Testis (tissue), 3 donors: Measurements from ENCODE around the gene INTS13. TPM values are rescaled to one million over a fixed set of nuclear protein-coding genes. Genes with fewer than 3 reads are reported as not detected.

Experiments
- DNase-seq: peaks from one replicate; pipeline ENCODE4 v3.0.0-alpha.2; 2019
- H3K27ac ChIP-seq, 2 donors: fragments of 200-600 bp; sonication (generic); one replicate each; pipeline ENCODE4 v1.5.1; 2019
- H3K27me3 ChIP-seq: fragments of 200-600 bp; sonication (generic); one replicate; pipeline ENCODE4 v1.5.1; 2019
- H3K36me3 ChIP-seq: fragments of 200-600 bp; sonication (generic); one replicate; pipeline ENCODE4 v1.5.1; 2017; ENCODE audit warnings: low read depth; ENCODE audit errors: missing control alignments
- H3K4me1 ChIP-seq: fragments of 200-600 bp; sonication (generic); one replicate; pipeline ENCODE4 v1.5.1; 2019
- H3K4me3 ChIP-seq, 2 donors: fragments of 200-600 bp; sonication (generic); one replicate each; pipeline ENCODE4 v1.5.1; 2017 to 2019
- H3K9me3 ChIP-seq: fragments of 200-600 bp; sonication (generic); one replicate; pipeline ENCODE4 v1.5.1; 2017
- POLR2A ChIP-seq: fragments of 450-650 bp; IDR thresholded peaks from one replicate; pipeline ENCODE4 v1.6.1; 2017; ENCODE audit warnings: antibody characterized with exemption, mild to moderate bottlenecking, moderate library complexity
- WGBS, 2 donors: methylation state at CpG; one replicate each; pipeline ENCODE4 v1.1.5; 2018; 5-methylcytosine and 5-hydroxymethylcytosine counted together
- intact Hi-C: fragments of 100-400 bp; cut with DNase I; formaldehyde crosslinking; loops from one replicate; pipeline ENCODE4 v1.15.1; 2023; ENCODE audit warnings: low total_unique reads
- polyA plus RNA-seq: library from polyadenylated mRNA; stranded (reverse); fragments of 350-450 nt; fragmentation: Illumina TruSeq; extraction: RNeasy Lipid Tissue Mini Kit (QIAGEN cat#74804); gene quantifications from one replicate; pipeline ENCODE4 v1.2.3, GENCODE V29; 2014; ENCODE audit warnings: low read depth, low replicate concordance; ENCODE audit not compliant: insufficient read depth
- total RNA-seq, 2 donors: library from RNA; depleted of rRNA; stranded (reverse); fragments of >200 nt; gene quantifications; one replicate each; pipeline ENCODE4 v1.2.3, GENCODE V29; 2016
- TF ChIP-seq, protein P1 (sequence below), 3 experiments: fragments of 450-650 bp in 2 of 3; fragments of 200-600 bp in 1 of 3; sonication (generic) in 1 of 3; IDR thresholded peaks; one replicate each; pipeline ENCODE4 v1.5.1; 2016 to 2019; ENCODE audit warnings: antibody characterized with exemption in 3 of 3, mild to moderate bottlenecking in 2 of 3, moderate library complexity in 1 of 3

INTS13 gene
- total and polyA plus RNA-seq, 3 donors from 2014 or later = 18.2 to 25.2 (median 20.1) TPM

DNA sequence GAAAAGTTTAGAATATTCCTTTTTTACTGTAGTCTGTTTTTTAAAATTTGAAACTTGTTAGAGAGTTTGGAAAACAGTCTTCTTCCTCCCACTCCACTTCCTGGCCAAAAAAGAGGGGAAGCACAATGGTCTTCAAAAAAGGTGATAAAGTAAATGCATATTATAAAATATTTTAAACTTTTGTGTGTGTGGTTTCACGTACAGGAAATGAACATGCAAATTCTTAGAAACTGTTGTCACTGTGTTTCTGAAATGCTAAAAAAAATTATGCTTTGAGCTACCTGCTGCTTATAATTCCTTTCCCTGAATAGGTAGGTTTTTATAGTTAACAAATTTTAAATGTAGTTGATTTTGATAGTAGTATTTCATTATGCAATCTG, 3.4 kb upstream of the INTS13 start:
- no peaks in the 10 kb centered on the region for H3K36me3 ChIP-seq
- WGBS, 2 donors = 22 to 25% methylated on average over 1 of the region's 1 CpG
- H3K27me3 ChIP-seq = no peaks in the 10 kb centered on the region
- H3K4me3 ChIP-seq = no peak overlapping the region
- H3K27ac ChIP-seq = peak overlapping the region; percentile 8 to 99
- H3K4me1 ChIP-seq = peaks cover 24% of the 10 kb centered on the region
- H3K9me3 ChIP-seq = no peaks in the 10 kb centered on the region
- TF ChIP-seq POLR2A = no peak
- TF ChIP-seq, protein P1, sequence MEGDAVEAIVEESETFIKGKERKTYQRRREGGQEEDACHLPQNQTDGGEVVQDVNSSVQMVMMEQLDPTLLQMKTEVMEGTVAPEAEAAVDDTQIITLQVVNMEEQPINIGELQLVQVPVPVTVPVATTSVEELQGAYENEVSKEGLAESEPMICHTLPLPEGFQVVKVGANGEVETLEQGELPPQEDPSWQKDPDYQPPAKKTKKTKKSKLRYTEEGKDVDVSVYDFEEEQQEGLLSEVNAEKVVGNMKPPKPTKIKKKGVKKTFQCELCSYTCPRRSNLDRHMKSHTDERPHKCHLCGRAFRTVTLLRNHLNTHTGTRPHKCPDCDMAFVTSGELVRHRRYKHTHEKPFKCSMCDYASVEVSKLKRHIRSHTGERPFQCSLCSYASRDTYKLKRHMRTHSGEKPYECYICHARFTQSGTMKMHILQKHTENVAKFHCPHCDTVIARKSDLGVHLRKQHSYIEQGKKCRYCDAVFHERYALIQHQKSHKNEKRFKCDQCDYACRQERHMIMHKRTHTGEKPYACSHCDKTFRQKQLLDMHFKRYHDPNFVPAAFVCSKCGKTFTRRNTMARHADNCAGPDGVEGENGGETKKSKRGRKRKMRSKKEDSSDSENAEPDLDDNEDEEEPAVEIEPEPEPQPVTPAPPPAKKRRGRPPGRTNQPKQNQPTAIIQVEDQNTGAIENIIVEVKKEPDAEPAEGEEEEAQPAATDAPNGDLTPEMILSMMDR (IDR thresholded peaks at IDR 0.05) = no peak
- no peak for DNase-seq
- intact Hi-C loops = no loop called here

DNA sequence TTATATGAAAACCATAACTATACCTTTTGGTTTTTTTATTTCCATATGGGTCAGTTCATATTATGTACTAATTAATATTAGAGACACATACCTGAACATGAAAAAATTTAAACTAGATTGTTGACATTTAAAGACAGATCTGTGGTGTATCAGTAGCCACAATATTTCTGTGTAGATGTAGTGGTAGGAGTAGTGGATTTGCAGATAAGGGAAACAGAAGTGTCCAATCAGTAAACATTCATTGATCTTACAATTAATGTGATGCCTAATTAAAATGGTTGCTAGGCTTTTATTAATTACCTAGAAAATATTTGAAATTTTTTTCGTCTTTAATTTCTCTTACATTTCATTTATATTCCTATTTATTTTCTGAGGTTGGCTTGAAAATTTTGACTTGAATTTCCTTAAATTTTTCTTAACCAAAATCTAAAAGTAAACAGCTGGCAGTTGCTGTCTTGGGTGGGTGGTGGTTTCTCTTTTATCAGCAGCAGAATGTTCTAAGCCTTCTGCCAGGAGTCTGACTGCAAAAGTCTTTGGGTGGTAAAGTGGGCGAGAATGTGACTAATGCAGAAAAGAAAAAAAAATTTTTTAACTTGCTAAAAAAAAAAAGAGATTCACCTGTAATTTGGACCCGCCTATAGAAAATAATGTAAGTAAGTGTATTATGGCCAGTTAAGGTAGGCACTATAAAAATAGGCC, 2.9 kb upstream of the INTS13 start:
- TF ChIP-seq, protein P1 (IDR thresholded peaks at IDR 0.05) = no peak
- no peak for TF ChIP-seq POLR2A
- H3K4me1 ChIP-seq = peaks cover 30% of the 10 kb centered on the region
- no peaks in the 10 kb centered on the region for H3K9me3 ChIP-seq
- DNase-seq = no peak
- no peaks in the 10 kb centered on the region for H3K27me3 ChIP-seq
- H3K4me3 ChIP-seq = no peak overlapping the region
- peak overlapping the region; percentile 8 to 99 for H3K27ac ChIP-seq
- no peaks in the 10 kb centered on the region for H3K36me3 ChIP-seq
- 39 to 45% methylated on average over 3 of the region's 3 CpGs for WGBS, 2 donors
- intact Hi-C loops = no loop called here

DNA sequence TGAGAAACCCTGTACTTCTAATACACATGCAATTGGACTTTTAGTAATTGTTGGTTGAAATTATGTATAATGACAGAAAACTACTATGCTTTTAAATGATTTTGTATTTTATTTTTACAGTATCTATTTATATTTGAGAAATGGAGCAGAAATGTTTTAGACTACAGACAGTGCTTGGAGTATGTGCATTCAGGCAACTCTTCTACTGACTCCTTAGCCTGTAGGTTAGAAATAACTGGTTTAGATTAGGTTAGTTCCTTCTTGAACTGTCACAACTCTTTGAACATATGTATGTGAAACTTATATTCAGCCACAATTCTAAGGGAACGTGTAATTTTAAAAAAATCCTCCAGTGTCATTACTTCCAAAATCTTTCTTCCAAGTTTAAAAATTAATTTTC, 2.2 kb upstream of the INTS13 start:
- intact Hi-C loops = no loop called here
- no peaks in the 10 kb centered on the region for H3K27me3 ChIP-seq
- H3K4me1 ChIP-seq = peaks cover 34% of the 10 kb centered on the region
- TF ChIP-seq POLR2A = no peak
- TF ChIP-seq, protein P1 (IDR thresholded peaks at IDR 0.05) = no peak
- H3K4me3 ChIP-seq = peak overlapping the region; percentile 85 to 99
- H3K27ac ChIP-seq = peak overlapping the region in 1 of 2 donors; percentile 99
- no peaks in the 10 kb centered on the region for H3K9me3 ChIP-seq
- no peaks in the 10 kb centered on the region for H3K36me3 ChIP-seq
- no peak for DNase-seq
- WGBS, 2 donors = 16 to 18% methylated on average over 1 of the region's 1 CpG

- TF ChIP-seq, protein P1 (IDR thresholded peaks at IDR 0.05) = no peak
- no peak for TF ChIP-seq POLR2A
- intact Hi-C loops = no loop called here
- Histone ChIP-seq H3K27ac (peak overlapping the region; percentile 99), H3K36me3 (no peaks in the 10 kb centered on the region), H3K4me1 (peaks cover 34% of the 10 kb centered on the region), H3K27me3 (no peaks in the 10 kb centered on the region), H3K4me3 (peak overlapping the region; percentile 85 to 99), H3K9me3 (no peaks in the 10 kb centered on the region)
- WGBS, 2 donors = 1 to 2% methylated on average over 9 of the region's 9 CpGs
- DNase-seq = no peak
Observed at GRCh38 chr12:26939192-26939832, 1.5 kb upstream of the INTS13 start.
